Measurements from ENCODE around the gene ADM.

Gene ADM

GRCh38 chr11:10323793-10324170 is 18.9 kb downstream of the ADM start:
- H3K36me3 Mint-ChIP-seq: no peaks in the 10 kb centered on the region
- H3K27me3 Mint-ChIP-seq: peaks cover 25% of the 10 kb centered on the region
- CTCF ChIA-PET: interaction anchor here (1.0 to 3.3 kb wide), 9 partner anchors 9 to 573 kb away, joined by 3 to 20 read pairs (median 5); no protein-coding TSS in a partner anchor
- H3K4me3 Mint-ChIP-seq: no peak overlapping the region
- no peak overlapping the region for H3K27ac Mint-ChIP-seq
- DNase-seq: no peak
- H3K9me3 Mint-ChIP-seq: no peaks in the 10 kb centered on the region
- peaks cover 4% of the 10 kb centered on the region for H3K4me1 Mint-ChIP-seq

DNA sequence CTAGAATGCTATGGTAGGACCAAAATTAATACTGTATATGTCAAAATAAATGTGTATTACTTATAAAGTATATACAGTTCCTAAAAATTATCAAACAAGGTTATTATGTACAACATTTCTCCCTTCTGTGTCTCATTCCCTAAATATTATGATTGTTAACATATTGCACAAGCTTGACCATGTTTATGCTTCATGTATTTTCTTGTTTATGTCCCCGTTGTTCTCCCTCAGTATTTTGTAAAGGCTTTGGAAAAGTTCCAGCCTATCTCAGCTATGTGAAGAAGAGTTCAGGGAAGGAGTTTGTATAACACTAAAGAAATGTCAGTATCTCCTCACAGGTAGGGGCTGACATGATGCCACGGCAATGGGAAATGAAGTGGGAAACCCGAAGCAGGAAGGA is 19.6 kb downstream of the ADM start:
- no peaks in the 10 kb centered on the region for H3K9me3 Mint-ChIP-seq
- CTCF ChIA-PET: interaction anchor here (1.0 to 3.3 kb wide), 9 partner anchors 10 to 566 kb away, joined by 3 to 20 read pairs (median 6); no protein-coding TSS in a partner anchor
- no peak overlapping the region for H3K4me3 Mint-ChIP-seq
- no peak overlapping the region for H3K27ac Mint-ChIP-seq
- H3K36me3 Mint-ChIP-seq: no peaks in the 10 kb centered on the region
- H3K27me3 Mint-ChIP-seq: peaks cover 25% of the 10 kb centered on the region
- DNase-seq: no peak
- peaks cover 4% of the 10 kb centered on the region for H3K4me1 Mint-ChIP-seq

- H3K9me3 Mint-ChIP-seq: no peaks in the 10 kb centered on the region
- DNase-seq: no peak
- H3K27me3 Mint-ChIP-seq: peaks cover 25% of the 10 kb centered on the region
- no peaks in the 10 kb centered on the region for H3K36me3 Mint-ChIP-seq
- no peak overlapping the region for H3K4me3 Mint-ChIP-seq
- H3K27ac Mint-ChIP-seq: no peak overlapping the region
- CTCF ChIA-PET: interaction anchor here (0.8 to 3.3 kb wide), 7 partner anchors 15 to 567 kb away, joined by 3 to 20 read pairs (median 5); no protein-coding TSS in a partner anchor
- peaks cover 4% of the 10 kb centered on the region for H3K4me1 Mint-ChIP-seq
Measured at GRCh38 chr11:10325277-10326011, 20.6 kb downstream of the ADM start.

GRCh38 chr11:10326012-10326964 is 21.4 kb downstream of the ADM start:
- H3K9me3 Mint-ChIP-seq: no peaks in the 10 kb centered on the region
- no peak for DNase-seq
- H3K4me1 Mint-ChIP-seq: peaks cover 4% of the 10 kb centered on the region
- CTCF ChIA-PET: interaction anchor here (1.3 to 3.3 kb wide), 5 partner anchors 20 to 353 kb away, joined by 3 to 20 read pairs (median 4); no protein-coding TSS in a partner anchor
- H3K27me3 Mint-ChIP-seq: peaks cover 25% of the 10 kb centered on the region
- no peak overlapping the region for H3K27ac Mint-ChIP-seq
- H3K36me3 Mint-ChIP-seq: no peaks in the 10 kb centered on the region
- H3K4me3 Mint-ChIP-seq: no peak overlapping the region

- H3K4me3 Mint-ChIP-seq: no peak overlapping the region
- no peaks in the 10 kb centered on the region for H3K36me3 Mint-ChIP-seq
- peaks cover 25% of the 10 kb centered on the region for H3K27me3 Mint-ChIP-seq
- CTCF ChIA-PET: interaction anchor here (1.4 to 1.5 kb wide), 2 partner anchors 24 to 354 kb away, joined by 3 to 4 read pairs; no protein-coding TSS in a partner anchor
- no peak for DNase-seq
- no peaks in the 10 kb centered on the region for H3K9me3 Mint-ChIP-seq
- H3K27ac Mint-ChIP-seq: no peak overlapping the region
- peaks cover 4% of the 10 kb centered on the region for H3K4me1 Mint-ChIP-seq
Measured at GRCh38 chr11:10327254-10327653, 22.4 kb downstream of the ADM start.

DNA sequence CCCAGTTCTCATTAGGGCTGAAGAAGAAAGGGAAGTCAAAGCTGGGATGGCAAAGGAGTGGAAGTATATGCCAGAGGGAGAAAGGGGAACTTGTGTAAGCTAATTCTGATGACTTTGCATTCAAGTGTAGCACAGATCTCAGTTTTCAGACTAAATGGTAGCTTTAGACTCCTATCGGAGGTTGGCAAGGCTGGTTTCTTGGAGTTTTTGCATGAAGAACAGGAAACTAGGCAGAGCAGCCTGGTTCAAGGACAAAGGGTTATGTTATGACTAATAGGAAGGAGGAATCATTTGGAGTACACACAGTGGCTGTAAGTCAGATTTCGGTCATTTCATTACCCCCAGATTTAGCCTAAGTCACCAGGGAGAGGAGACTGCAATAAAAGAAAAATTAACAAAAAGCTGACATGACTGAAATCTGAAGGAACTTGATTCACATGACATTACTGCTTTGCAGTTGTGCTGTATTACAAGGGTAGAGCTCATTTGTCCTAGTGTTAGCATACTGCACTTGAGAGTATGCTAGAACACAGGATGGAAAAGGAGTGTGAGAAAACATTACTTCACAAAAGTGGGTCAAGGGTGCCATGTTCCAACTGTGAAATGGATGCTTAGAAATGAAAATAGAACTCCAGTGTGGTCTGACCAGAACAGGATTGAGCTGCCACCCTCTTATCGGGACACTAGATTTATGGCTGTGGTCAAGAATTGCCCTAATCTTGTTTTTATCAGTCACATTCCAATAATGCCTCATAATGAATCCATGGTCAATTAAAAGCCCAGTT is 23.6 kb downstream of the ADM start:
- no peak overlapping the region for H3K4me3 Mint-ChIP-seq
- H3K27ac Mint-ChIP-seq: no peak overlapping the region
- CTCF ChIA-PET: no interaction called here
- peaks cover 21% of the 10 kb centered on the region for H3K27me3 Mint-ChIP-seq
- no peak for DNase-seq
- H3K4me1 Mint-ChIP-seq: no peaks in the 10 kb centered on the region
- no peaks in the 10 kb centered on the region for H3K9me3 Mint-ChIP-seq
- no peaks in the 10 kb centered on the region for H3K36me3 Mint-ChIP-seq

DNA sequence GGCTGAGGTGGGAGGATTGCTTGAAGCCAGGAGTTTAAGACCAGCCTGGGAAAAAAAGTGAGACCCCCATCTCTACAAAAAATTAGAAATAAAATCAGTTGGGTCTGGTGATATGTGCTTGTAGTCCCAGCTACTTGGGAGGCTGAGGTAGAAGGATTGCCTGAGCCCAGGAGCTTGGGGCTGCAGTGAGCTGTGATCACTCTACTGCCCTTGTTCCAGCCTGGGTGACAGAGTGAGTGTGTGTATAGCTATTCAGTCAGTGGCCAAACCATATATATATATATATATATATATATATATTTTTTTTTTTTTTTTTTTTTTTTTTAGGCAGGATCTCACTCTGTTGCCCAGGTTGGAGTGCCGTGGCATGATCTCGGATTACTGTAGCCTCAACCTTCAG is 24.5 kb downstream of the ADM start:
- CTCF ChIA-PET: no interaction called here
- no peak for DNase-seq
- Mint-ChIP-seq H3K36me3 (no peaks in the 10 kb centered on the region), H3K27me3 (peaks cover 19% of the 10 kb centered on the region), H3K27ac (no peak overlapping the region), H3K4me1 (no peaks in the 10 kb centered on the region), H3K4me3 (no peak overlapping the region), H3K9me3 (no peaks in the 10 kb centered on the region)

GRCh38 chr11:10329935-10330334 is 25.1 kb downstream of the ADM start:
- Mint-ChIP-seq H3K9me3 (no peaks in the 10 kb centered on the region), H3K27ac (no peak overlapping the region), H3K4me3 (no peak overlapping the region), H3K36me3 (no peaks in the 10 kb centered on the region), H3K4me1 (no peaks in the 10 kb centered on the region), H3K27me3 (peaks cover 16% of the 10 kb centered on the region)
- CTCF ChIA-PET: no interaction called here
- DNase-seq: no peak

GRCh38 chr11:10331548-10332289 is 26.8 kb downstream of the ADM start:
- no peaks in the 10 kb centered on the region for H3K36me3 Mint-ChIP-seq
- DNase-seq: no peak
- peaks cover 15% of the 10 kb centered on the region for H3K27me3 Mint-ChIP-seq
- H3K27ac Mint-ChIP-seq: no peak overlapping the region
- no peaks in the 10 kb centered on the region for H3K9me3 Mint-ChIP-seq
- H3K4me3 Mint-ChIP-seq: no peak overlapping the region
- CTCF ChIA-PET: interaction anchor here (1.0 kb wide), 1 partner anchor 35 kb away, joined by 4 read pairs; no protein-coding TSS in a partner anchor
- no peaks in the 10 kb centered on the region for H3K4me1 Mint-ChIP-seq

DNA sequence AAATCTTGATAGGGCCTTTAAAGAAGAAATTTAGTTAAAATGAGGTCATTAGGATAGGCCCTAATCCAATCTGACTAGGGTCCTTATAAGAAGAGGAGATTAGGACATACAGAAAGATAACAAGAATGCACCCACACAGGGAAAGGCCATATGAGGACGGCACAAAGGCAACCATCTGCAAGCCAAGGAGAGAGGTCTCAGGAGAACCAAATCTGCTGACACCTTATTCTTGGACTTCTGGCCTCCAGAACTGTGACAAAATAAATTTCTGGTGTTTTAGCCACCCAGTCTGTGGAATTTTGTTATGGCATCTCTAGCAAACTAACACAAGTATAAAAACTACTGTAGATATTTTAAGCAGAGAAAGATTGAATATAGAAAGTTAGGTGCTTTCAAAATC is 28.6 kb downstream of the ADM start:
- H3K27me3 Mint-ChIP-seq: peaks cover 5% of the 10 kb centered on the region
- no peaks in the 10 kb centered on the region for H3K4me1 Mint-ChIP-seq
- H3K27ac Mint-ChIP-seq: no peak overlapping the region
- no peak for DNase-seq
- CTCF ChIA-PET: no interaction called here
- no peaks in the 10 kb centered on the region for H3K36me3 Mint-ChIP-seq
- H3K9me3 Mint-ChIP-seq: no peaks in the 10 kb centered on the region
- H3K4me3 Mint-ChIP-seq: no peak overlapping the region

GRCh38 chr11:10338287-10338686 is 33.4 kb downstream of the ADM start:
- CTCF ChIA-PET: no interaction called here
- no peak for DNase-seq
- peaks cover 17% of the 10 kb centered on the region for H3K27me3 Mint-ChIP-seq
- H3K9me3 Mint-ChIP-seq: no peaks in the 10 kb centered on the region
- H3K36me3 Mint-ChIP-seq: no peaks in the 10 kb centered on the region
- H3K27ac Mint-ChIP-seq: no peak overlapping the region
- no peaks in the 10 kb centered on the region for H3K4me1 Mint-ChIP-seq
- H3K4me3 Mint-ChIP-seq: no peak overlapping the region

DNA sequence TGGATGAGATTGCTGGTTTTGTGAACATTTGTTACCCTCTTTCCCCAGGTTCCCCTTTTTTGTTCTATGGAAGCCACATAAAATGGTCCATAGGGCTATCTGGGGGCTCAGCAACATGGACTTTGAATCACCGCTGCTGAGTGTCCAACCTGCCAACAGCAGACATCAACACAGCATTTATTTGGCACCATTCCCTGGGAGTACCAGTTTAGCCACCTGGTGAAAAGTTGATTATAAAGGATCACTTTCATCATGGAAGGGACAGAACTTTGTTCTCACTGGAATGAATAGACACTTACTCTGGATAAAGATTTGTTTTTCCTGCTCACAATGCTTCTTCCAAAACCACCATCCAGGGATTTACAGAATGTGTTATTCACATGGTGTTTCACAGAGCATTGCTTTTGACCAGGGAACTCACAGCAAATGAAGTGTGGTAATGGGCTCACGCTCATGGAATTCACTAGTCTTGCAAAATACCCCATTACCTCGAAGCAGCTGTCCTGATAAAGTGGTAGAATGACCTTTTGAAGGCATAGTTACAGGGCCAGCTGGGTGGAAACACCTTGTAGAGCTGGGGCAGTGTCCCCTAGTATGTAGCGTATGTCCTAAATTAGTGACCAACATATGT is 43.9 kb downstream of the ADM start:
- H3K27me3 Mint-ChIP-seq: peaks cover 10% of the 10 kb centered on the region
- DNase-seq: no peak
- no peak overlapping the region for H3K27ac Mint-ChIP-seq
- H3K4me1 Mint-ChIP-seq: no peaks in the 10 kb centered on the region
- no peaks in the 10 kb centered on the region for H3K9me3 Mint-ChIP-seq
- CTCF ChIA-PET: interaction anchor here (1.5 kb wide), 1 partner anchor 17 kb away, joined by 3 read pairs; no protein-coding TSS in a partner anchor
- no peaks in the 10 kb centered on the region for H3K36me3 Mint-ChIP-seq
- no peak overlapping the region for H3K4me3 Mint-ChIP-seq

DNA sequence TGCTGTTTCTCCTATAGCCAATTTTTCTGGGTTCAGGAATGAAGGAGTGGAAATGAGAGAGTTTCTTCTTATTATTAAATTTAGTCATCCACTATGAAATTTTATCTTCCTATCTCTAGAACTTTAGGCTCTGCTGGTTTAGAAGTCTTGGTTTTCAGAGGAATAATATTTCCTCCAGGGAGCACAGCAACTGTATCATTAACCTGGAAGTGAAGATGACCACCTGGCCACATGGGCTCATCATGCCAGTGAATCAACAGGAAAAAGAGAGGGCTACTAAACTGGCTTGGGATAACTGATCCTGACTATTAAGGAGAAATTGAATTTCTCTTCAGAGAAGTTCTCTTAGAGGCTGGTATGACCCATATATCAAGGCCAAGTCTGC is 44.4 kb downstream of the ADM start:
- H3K4me3 Mint-ChIP-seq: no peak overlapping the region
- CTCF ChIA-PET: interaction anchor here (1.5 kb wide), 1 partner anchor 17 kb away, joined by 3 read pairs; no protein-coding TSS in a partner anchor
- no peak overlapping the region for H3K27ac Mint-ChIP-seq
- H3K4me1 Mint-ChIP-seq: no peaks in the 10 kb centered on the region
- no peaks in the 10 kb centered on the region for H3K36me3 Mint-ChIP-seq
- H3K27me3 Mint-ChIP-seq: peaks cover 10% of the 10 kb centered on the region
- no peaks in the 10 kb centered on the region for H3K9me3 Mint-ChIP-seq
- no peak for DNase-seq
